Measurements from ENCODE around the gene SNED1.

The SNED1 gene

DNA sequence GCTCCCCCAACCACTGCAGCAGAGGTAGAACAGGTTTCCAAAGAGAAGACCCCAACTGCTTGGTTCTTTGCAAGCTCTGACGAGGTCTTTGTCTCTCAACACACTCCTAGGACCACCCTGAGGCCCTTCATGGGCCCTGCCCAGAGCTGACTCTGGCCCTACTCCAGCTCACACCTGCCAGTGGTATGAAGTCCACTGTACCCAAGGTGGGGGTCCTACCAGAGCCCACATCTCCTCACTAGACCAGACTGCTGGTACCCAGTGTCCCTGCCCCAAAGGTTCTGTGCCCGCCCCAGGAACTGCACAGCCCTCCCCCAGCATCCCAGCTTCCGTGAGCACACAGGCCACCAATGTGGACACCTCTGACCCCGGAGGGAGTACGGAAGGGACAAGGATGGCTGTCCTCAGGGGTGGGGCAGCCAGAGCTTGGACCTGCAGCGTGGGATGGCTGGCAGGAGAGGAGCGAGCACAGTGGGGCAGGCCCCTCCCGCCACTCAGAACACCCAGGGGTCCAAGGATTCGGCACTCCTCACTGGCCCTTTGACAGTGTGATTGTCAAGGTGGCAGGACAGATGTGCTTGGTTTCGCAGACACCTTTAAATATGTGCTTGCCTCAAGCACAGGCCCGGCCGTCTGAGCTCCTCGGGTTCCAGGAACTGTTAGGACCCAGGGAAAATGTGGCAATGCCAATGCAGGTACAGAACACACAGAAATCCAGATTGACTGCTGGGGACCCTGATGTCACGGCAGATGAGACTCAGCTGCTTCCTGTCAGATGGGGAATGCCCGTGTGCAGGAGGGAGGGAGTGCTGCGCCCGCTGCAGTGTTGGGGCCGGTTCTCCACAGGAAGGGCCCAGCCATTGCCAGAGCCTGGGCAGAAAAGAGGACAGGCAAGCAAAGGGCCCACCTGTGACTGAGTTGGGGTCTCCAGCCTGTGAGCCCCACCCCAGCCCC is 52.5 kb downstream of the SNED1 start:
- H3K9ac ChIP-seq (ENCODE audit: low read depth, low read length, poor library complexity, severe bottlenecking): no peak overlapping the region
- no peaks in the 10 kb centered on the region for H4K20me1 ChIP-seq (ENCODE audit: insufficient read depth, low read length, poor library complexity, severe bottlenecking)
- H3K27me3 ChIP-seq (ENCODE audit: insufficient read depth, low read length, poor library complexity, severe bottlenecking): no peaks in the 10 kb centered on the region
- H3K79me2 ChIP-seq (ENCODE audit: insufficient read depth, low read length): no peaks in the 10 kb centered on the region
- no peak overlapping the region for H2AFZ ChIP-seq (ENCODE audit: low read length)
- TF ChIP-seq CTCF (conservative IDR thresholded peaks at IDR 0.05; ENCODE audit: low read length) (no peak), EZH2phosphoT487 (IDR thresholded peaks at IDR 0.05; ENCODE audit: borderline replicate concordance) (no peak)
- no peaks in the 10 kb centered on the region for H3K9me2 ChIP-seq (replicated peaks; ENCODE audit: low read depth, low read length)
- peaks cover 4% of the 10 kb centered on the region; the same call in 1 of the 2 replicates for H3K9me3 ChIP-seq (ENCODE audit: insufficient read depth, low read depth, low read length)
- H3K4me1 ChIP-seq (ENCODE audit: insufficient read depth, low read length, poor library complexity, severe bottlenecking): no peaks in the 10 kb centered on the region
- H3K4me3 ChIP-seq (ENCODE audit: low read length, poor library complexity, severe bottlenecking): no peak overlapping the region
- H3K4me2 ChIP-seq (ENCODE audit: low read depth, low read length, poor library complexity, severe bottlenecking): no peak overlapping the region
- H3F3A ChIP-seq (ENCODE audit: low read depth): no peaks in the 10 kb centered on the region
- H3K36me3 ChIP-seq (ENCODE audit: insufficient read depth, low read length): no peaks in the 10 kb centered on the region

GRCh38 chr2:241051578-241052487 is 53.4 kb downstream of the SNED1 start:
- Histone ChIP-seq H3F3A (ENCODE audit: low read depth) (no peaks in the 10 kb centered on the region), H3K9ac (ENCODE audit: low read depth, low read length, poor library complexity, severe bottlenecking) (no peak overlapping the region), H3K4me3 (ENCODE audit: low read length, poor library complexity, severe bottlenecking) (no peak overlapping the region), H3K27me3 (ENCODE audit: insufficient read depth, low read length, poor library complexity, severe bottlenecking) (no peaks in the 10 kb centered on the region), H3K9me2 (replicated peaks; ENCODE audit: low read depth, low read length) (no peaks in the 10 kb centered on the region), H2AFZ (ENCODE audit: low read length) (no peak overlapping the region), H3K9me3 (ENCODE audit: insufficient read depth, low read depth, low read length) (no peaks in the 10 kb centered on the region; the same call in 1 of the 2 replicates), H4K20me1 (ENCODE audit: insufficient read depth, low read length, poor library complexity, severe bottlenecking) (no peaks in the 10 kb centered on the region), H3K36me3 (ENCODE audit: insufficient read depth, low read length) (no peaks in the 10 kb centered on the region), H3K4me1 (ENCODE audit: insufficient read depth, low read length, poor library complexity, severe bottlenecking) (no peaks in the 10 kb centered on the region), H3K79me2 (ENCODE audit: insufficient read depth, low read length) (no peaks in the 10 kb centered on the region), H3K4me2 (ENCODE audit: low read depth, low read length, poor library complexity, severe bottlenecking) (no peak overlapping the region)
- TF ChIP-seq CTCF (conservative IDR thresholded peaks at IDR 0.05; ENCODE audit: low read length): no peak
- no peak for TF ChIP-seq EZH2phosphoT487 (IDR thresholded peaks at IDR 0.05; ENCODE audit: borderline replicate concordance)

- Histone ChIP-seq H2AFZ (ENCODE audit: low read length) (no peak overlapping the region), H3K9me3 (ENCODE audit: insufficient read depth, low read depth, low read length) (no peaks in the 10 kb centered on the region; the same call in 1 of the 2 replicates), H3K9ac (ENCODE audit: low read depth, low read length, poor library complexity, severe bottlenecking) (no peak overlapping the region), H3K27me3 (ENCODE audit: insufficient read depth, low read length, poor library complexity, severe bottlenecking) (no peaks in the 10 kb centered on the region), H4K20me1 (ENCODE audit: insufficient read depth, low read length, poor library complexity, severe bottlenecking) (no peaks in the 10 kb centered on the region), H3K4me1 (ENCODE audit: insufficient read depth, low read length, poor library complexity, severe bottlenecking) (no peaks in the 10 kb centered on the region), H3K79me2 (ENCODE audit: insufficient read depth, low read length) (no peaks in the 10 kb centered on the region), H3K4me3 (ENCODE audit: low read length, poor library complexity, severe bottlenecking) (no peak overlapping the region), H3K9me2 (replicated peaks; ENCODE audit: low read depth, low read length) (no peaks in the 10 kb centered on the region), H3F3A (ENCODE audit: low read depth) (no peaks in the 10 kb centered on the region), H3K36me3 (ENCODE audit: insufficient read depth, low read length) (no peaks in the 10 kb centered on the region), H3K4me2 (ENCODE audit: low read depth, low read length, poor library complexity, severe bottlenecking) (no peak overlapping the region)
- TF ChIP-seq CTCF (conservative IDR thresholded peaks at IDR 0.05; ENCODE audit: low read length) (no peak), EZH2phosphoT487 (IDR thresholded peaks at IDR 0.05; ENCODE audit: borderline replicate concordance) (no peak)
Measured at GRCh38 chr2:241052677-241053360, 54.4 kb downstream of the SNED1 start.

Data from Loucy (cell line).